Panc1 (cell line): ENCODE results near the gene MINK1. TPM values are rescaled to one million over a fixed set of nuclear protein-coding genes. Genes with fewer than 3 reads are reported as not detected.

Source experiments
- ATAC-seq: fragments of 200-7000 bp; cut with Tn5 transposase; 2 replicates; pipeline ENCODE4 v1.9.1; 2020; ENCODE audit warnings: mild to moderate bottlenecking, moderate library complexity
- BruUV-seq: library from RNA; stranded (reverse); fragments of 400-500 nt; replicated peaks from 2 replicates; lab custom pipeline; 2021; lab: Mats Ljungman, UMichigan
- CTCF ChIA-PET: fragments of 300-600 bp; sonication (Branson Sonifier 250); formaldehyde crosslinking; loops from one replicate; lab custom pipeline; 2022; ENCODE audit warnings: antibody characterized with exemption; lab: Charles Lee
- POLR2A ChIA-PET: fragments of 300-600 bp; sonication (Branson Sonifier 250); formaldehyde crosslinking; loops from one replicate; lab custom pipeline; 2022; ENCODE audit warnings: antibody characterized with exemption; lab: Charles Lee
- DNase-seq: peaks from one replicate; pipeline ENCODE4 v3.0.0-alpha.2; 2010; ENCODE audit warnings: low read depth, low spot score
- H3K27ac ChIP-seq: 2 replicates; pipeline ENCODE4 v1.5.1; 2011; ENCODE audit warnings: mild to moderate bottlenecking, low read length, inconsistent platforms
- H3K27me3 ChIP-seq: fragments of 200-500 bp; sonication (Bioruptor generic); 2 replicates; pipeline ENCODE4 v1.6.0; 2014; ENCODE audit warnings: low read length, inconsistent platforms; ENCODE audit not compliant: control insufficient read depth, insufficient read depth
- H3K36me3 ChIP-seq: fragments of 200-500 bp; sonication (Bioruptor generic); 2 replicates; pipeline ENCODE4 v1.5.1; 2014; ENCODE audit warnings: inconsistent platforms, mild to moderate bottlenecking, low read length, moderate library complexity; ENCODE audit not compliant: control insufficient read depth, insufficient read depth
- H3K4me1 ChIP-seq: 2 replicates; pipeline ENCODE4 v1.5.1; 2011; ENCODE audit warnings: inconsistent platforms, mild to moderate bottlenecking, low read length, moderate library complexity; ENCODE audit not compliant: control insufficient read depth, insufficient read depth
- H3K4me3 ChIP-seq, 2 experiments: 2 replicates each; pipeline ENCODE4 v1.5.1; 2011 to 2012; ENCODE audit warnings: low read depth in 2 of 2, low read length in 2 of 2, mild to moderate bottlenecking in 2 of 2, inconsistent platforms in 1 of 2, moderate library complexity in 1 of 2
- H3K9me3 ChIP-seq: fragments of 200-500 bp; sonication (Bioruptor generic); 2 replicates; pipeline ENCODE4 v1.5.1; 2014; ENCODE audit warnings: low read depth, mild to moderate bottlenecking, inconsistent platforms, low read length, moderate library complexity; ENCODE audit not compliant: control insufficient read depth, insufficient read depth
- CTCF ChIP-seq: fragments of 450-650 bp; IDR thresholded peaks from 2 replicates; pipeline ENCODE4 v1.5.1; 2017; ENCODE audit warnings: mild to moderate bottlenecking
- POLR2AphosphoS5 ChIP-seq: IDR thresholded peaks from 2 replicates; pipeline ENCODE4 v1.6.1; 2012; ENCODE audit warnings: mild to moderate bottlenecking, low read depth, low read length, moderate library complexity
- REST ChIP-seq, 2 experiments: IDR thresholded peaks; 2 replicates each; pipeline ENCODE4 v1.6.1; 2011 to 2012; ENCODE audit warnings: low read depth in 2 of 2, control low read depth in 1 of 2, low read length in 1 of 2, mild to moderate bottlenecking in 1 of 2, moderate library complexity in 1 of 2; ENCODE audit not compliant: insufficient read depth in 1 of 2
- SIN3A ChIP-seq: IDR thresholded peaks from 2 replicates; pipeline ENCODE4 v1.6.1; 2012; ENCODE audit warnings: low read depth, mild to moderate bottlenecking, low read length, moderate library complexity, borderline replicate concordance; ENCODE audit not compliant: insufficient read depth
- TCF7L2 ChIP-seq: IDR thresholded peaks from 2 replicates; pipeline ENCODE4 v1.6.1; 2011; ENCODE audit warnings: mild to moderate bottlenecking, low read depth, low read length, inconsistent platforms
- in situ Hi-C: cut with HindIII; loops from 2 replicates; pipeline ENCODE4 v1.10.0; 2016; ENCODE audit warnings: low sequenced_read_pairs, low pct_unique_long_range_greater_than_20kb
- intact Hi-C: fragments of 100-400 bp; cut with micrococcal nuclease; formaldehyde crosslinking; loops from one replicate; pipeline ENCODE4 v1.10.0; 2022; ENCODE audit not compliant: unreplicated experiment
- total RNA-seq: library from RNA; stranded (reverse); gene quantifications from one replicate; pipeline ENCODE4 v1.2.1, GENCODE V29; 2021; ENCODE audit not compliant: unreplicated experiment

Gene MINK1
- total RNA-seq, 1 experiment from 2014 or later = 78.2 TPM

GRCh38 chr17:4861052-4861451 lies 27.9 kb downstream of the MINK1 start:
- no peaks in the 10 kb centered on the region for H3K9me3 ChIP-seq
- intact Hi-C loops = no loop called here
- TF ChIP-seq CTCF (no peak), POLR2AphosphoS5 (no peak), TCF7L2 (no peak), SIN3A (no peak), REST (IDR thresholded peaks at IDR 0.05; ENCODE audit: insufficient read depth in 1 of 2, low read depth in 2 of 2, low read length in 1 of 2) (no peak)
- no peak for ATAC-seq
- BruUV-seq = no TSS peak
- H3K27me3 ChIP-seq = no peaks in the 10 kb centered on the region
- DNase-seq = no peak
- in situ Hi-C loops = no loop called here
- CTCF ChIA-PET = no interaction called here
- no peaks in the 10 kb centered on the region for H3K36me3 ChIP-seq
- POLR2A ChIA-PET = no interaction called here
- no peaks in the 10 kb centered on the region; the same call in 1 of the 2 replicates for H3K4me1 ChIP-seq
- H3K4me3 ChIP-seq = no peak overlapping the region
- H3K27ac ChIP-seq = no peak overlapping the region

GRCh38 chr17:4862720-4863119 lies 29.6 kb downstream of the MINK1 start:
- CTCF ChIA-PET = no interaction called here
- Histone ChIP-seq H3K27ac (no peak overlapping the region), H3K9me3 (no peaks in the 10 kb centered on the region), H3K27me3 (no peaks in the 10 kb centered on the region), H3K36me3 (no peaks in the 10 kb centered on the region), H3K4me3 (no peak overlapping the region), H3K4me1 (no peaks in the 10 kb centered on the region; the same call in 1 of the 2 replicates)
- intact Hi-C loops = no loop called here
- DNase-seq (no peak), ATAC-seq (no peak)
- TF ChIP-seq TCF7L2 (no peak), POLR2AphosphoS5 (no peak), CTCF (no peak), REST (IDR thresholded peaks at IDR 0.05; ENCODE audit: insufficient read depth in 1 of 2, low read depth in 2 of 2, low read length in 1 of 2) (no peak)
- BruUV-seq = no TSS peak
- in situ Hi-C loops = no loop called here
- POLR2A ChIA-PET = interaction anchor here (0.6 kb wide), 1 partner anchor 333 kb away, joined by 3 read pairs; no protein-coding TSS in a partner anchor
